Measurements from ENCODE around the gene PDZD2.

PDZD2 gene

GRCh38 chr5:31753700-31754357, 114.9 kb downstream of the PDZD2 start:
- DNase-seq (ENCODE audit: low read depth in 1 of 2, low spot score in 1 of 2) = no peak
- Histone ChIP-seq H3K27me3 (ENCODE audit: insufficient read depth, poor library complexity, severe bottlenecking) (peaks cover 3% of the 10 kb centered on the region), H3K27ac (replicated peaks) (no peak overlapping the region), H3K4me3 (replicated peaks; ENCODE audit: insufficient read depth, low read length) (no peak overlapping the region)
- TF ChIP-seq SPI1 (IDR thresholded peaks at IDR 0.05; ENCODE audit: borderline replicate concordance, low read depth) (no peak), GABPA (IDR thresholded peaks at IDR 0.05; ENCODE audit: low read depth) (no peak), CTCF (IDR thresholded peaks at IDR 0.05; ENCODE audit: insufficient read depth, low read length) (no peak), POLR2AphosphoS5 (IDR thresholded peaks at IDR 0.05; ENCODE audit: low read depth) (no peak), REST (IDR thresholded peaks at IDR 0.05; ENCODE audit: insufficient replicate concordance, low read depth) (no peak)

- Histone ChIP-seq H3K4me3 (replicated peaks; ENCODE audit: insufficient read depth, low read length) (no peak overlapping the region), H3K27ac (replicated peaks) (no peak overlapping the region), H3K27me3 (ENCODE audit: insufficient read depth, poor library complexity, severe bottlenecking) (peaks cover 3% of the 10 kb centered on the region)
- DNase-seq (ENCODE audit: low read depth in 1 of 2, low spot score in 1 of 2) = no peak
- TF ChIP-seq REST (IDR thresholded peaks at IDR 0.05; ENCODE audit: insufficient replicate concordance, low read depth) (no peak), CTCF (IDR thresholded peaks at IDR 0.05; ENCODE audit: insufficient read depth, low read length) (no peak), SPI1 (IDR thresholded peaks at IDR 0.05; ENCODE audit: borderline replicate concordance, low read depth) (no peak), POLR2AphosphoS5 (IDR thresholded peaks at IDR 0.05; ENCODE audit: low read depth) (no peak), GABPA (IDR thresholded peaks at IDR 0.05; ENCODE audit: low read depth) (no peak)
Measured at GRCh38 chr5:31754358-31754704, 115.4 kb downstream of the PDZD2 start.

DNA sequence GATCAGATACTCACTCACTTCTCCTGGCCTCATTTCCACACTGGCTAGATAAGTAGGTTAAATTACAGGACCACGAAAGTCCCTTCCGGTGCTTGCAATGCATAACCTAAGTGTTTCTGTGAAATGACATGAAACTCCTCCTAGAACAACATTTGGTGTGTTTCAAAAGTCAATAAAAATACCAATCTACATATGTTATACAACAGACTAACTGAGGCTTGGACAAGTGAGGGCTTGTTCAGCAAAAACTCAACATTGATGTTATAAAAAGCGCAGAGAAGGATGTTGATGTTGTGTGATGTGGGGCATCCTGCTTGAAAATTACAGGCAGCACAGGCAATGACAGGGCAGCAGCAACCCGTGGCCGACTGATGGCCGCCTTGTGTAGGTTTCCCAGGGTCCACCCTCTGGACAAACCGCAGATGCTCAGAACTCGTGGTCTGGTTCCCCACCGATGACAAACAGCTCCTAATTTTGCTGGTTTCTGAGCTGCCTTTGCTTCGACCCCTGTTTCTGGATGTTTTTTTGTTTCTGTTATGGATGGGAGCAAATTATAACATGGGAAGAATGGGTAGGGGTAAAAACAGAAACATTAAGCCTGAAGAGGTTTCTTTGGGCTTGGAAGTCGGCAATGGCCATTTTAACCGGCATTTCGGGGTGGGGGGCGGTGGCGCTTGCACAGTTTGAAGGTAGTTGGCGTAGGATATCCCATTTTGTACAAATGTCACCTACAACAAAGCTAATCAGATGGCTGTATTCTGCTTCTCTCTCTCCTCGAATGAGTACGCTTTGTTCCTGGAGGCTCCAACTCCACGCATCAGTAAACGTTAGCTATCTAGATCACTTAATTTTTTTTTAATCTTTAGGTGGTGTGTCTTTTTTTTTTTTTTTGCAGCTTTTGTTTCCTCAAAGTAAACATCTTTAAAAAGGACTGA, 116.1 kb downstream of the PDZD2 start:
- no peak for TF ChIP-seq POLR2AphosphoS5 (IDR thresholded peaks at IDR 0.05; ENCODE audit: low read depth)
- no peak for TF ChIP-seq GABPA (IDR thresholded peaks at IDR 0.05; ENCODE audit: low read depth)
- TF ChIP-seq SPI1 (IDR thresholded peaks at IDR 0.05; ENCODE audit: borderline replicate concordance, low read depth) = no peak
- TF ChIP-seq CTCF (IDR thresholded peaks at IDR 0.05; ENCODE audit: insufficient read depth, low read length) = no peak
- TF ChIP-seq REST (IDR thresholded peaks at IDR 0.05; ENCODE audit: insufficient replicate concordance, low read depth) = no peak
- no peak overlapping the region for H3K4me3 ChIP-seq (replicated peaks; ENCODE audit: insufficient read depth, low read length)
- no peak overlapping the region for H3K27ac ChIP-seq (replicated peaks)
- peaks cover 3% of the 10 kb centered on the region for H3K27me3 ChIP-seq (ENCODE audit: insufficient read depth, poor library complexity, severe bottlenecking)
- no peak for DNase-seq (ENCODE audit: low read depth in 1 of 2, low spot score in 1 of 2)

Measured in HL-60 (cell line).